Measurements from ENCODE around the gene ST3GAL2. TPM values are rescaled to one million over a fixed set of nuclear protein-coding genes. Genes with fewer than 3 reads are reported as not detected.

The ST3GAL2 gene
- polyA plus RNA-seq (ENCODE audit: insufficient read length in 3 of 3), result 10 to 100 TPM; 24.8 to 34.1 (median 27.4) TPM
- long read RNA-seq, donor 1, full-length matches to known transcripts, result 6 of 63 reads
- long read RNA-seq, donor 1, partial matches to known transcripts, result 57 of 63 reads
- long read RNA-seq, donor 1, other reads (novel, unspliced or antisense), result 0 of 63 reads
- long read RNA-seq, donor 2, full-length matches to known transcripts, result 4 of 4 reads
- long read RNA-seq, donor 2, partial matches to known transcripts, result 0 of 4 reads
- long read RNA-seq, donor 2, other reads (novel, unspliced or antisense), result 0 of 4 reads
- long read RNA-seq, donor 3, full-length matches to known transcripts, result 10 of 126 reads
- long read RNA-seq, donor 3, partial matches to known transcripts, result 75 of 126 reads
- long read RNA-seq, donor 3, other reads (novel, unspliced or antisense), result 41 of 126 reads
- long read RNA-seq, donor 4, full-length matches to known transcripts, result 3 of 3 reads
- long read RNA-seq, donor 4, partial matches to known transcripts, result 0 of 3 reads
- long read RNA-seq, donor 4, other reads (novel, unspliced or antisense), result 0 of 3 reads
- long read RNA-seq, donor 5, result 0 reads
- long read RNA-seq, donor 6, full-length matches to known transcripts, result 6 of 11 reads
- long read RNA-seq, donor 6, partial matches to known transcripts, result 5 of 11 reads
- long read RNA-seq, donor 6, other reads (novel, unspliced or antisense), result 0 of 11 reads
- long read RNA-seq, donor 7, full-length matches to known transcripts, result 7 of 53 reads
- long read RNA-seq, donor 7, partial matches to known transcripts, result 46 of 53 reads
- long read RNA-seq, donor 7, other reads (novel, unspliced or antisense), result 0 of 53 reads
- long read RNA-seq, donor 8, result 0 reads
- long read RNA-seq, donor 9, full-length matches to known transcripts, result 7 of 7 reads
- long read RNA-seq, donor 9, partial matches to known transcripts, result 0 of 7 reads
- long read RNA-seq, donor 9, other reads (novel, unspliced or antisense), result 0 of 7 reads
- long read RNA-seq, donor 10, full-length matches to known transcripts, result 5 of 5 reads
- long read RNA-seq, donor 10, partial matches to known transcripts, result 0 of 5 reads
- long read RNA-seq, donor 10, other reads (novel, unspliced or antisense), result 0 of 5 reads
- long read RNA-seq, donor 11, full-length matches to known transcripts, result 5 of 5 reads
- long read RNA-seq, donor 11, partial matches to known transcripts, result 0 of 5 reads
- long read RNA-seq, donor 11, other reads (novel, unspliced or antisense), result 0 of 5 reads
- long read RNA-seq, donor 12, full-length matches to known transcripts, result 1 of 1 reads
- long read RNA-seq, donor 12, partial matches to known transcripts, result 0 of 1 reads
- long read RNA-seq, donor 12, other reads (novel, unspliced or antisense), result 0 of 1 reads
- long read RNA-seq, donor 13, result 0 reads
- long read RNA-seq, donor 14, partial matches to known transcripts, result 0 of 1 reads
- long read RNA-seq, donor 14, other reads (novel, unspliced or antisense), result 0 of 1 reads
- long read RNA-seq, donor 15, full-length matches to known transcripts, result 2 of 2 reads
- long read RNA-seq, donor 15, partial matches to known transcripts, result 0 of 2 reads
- long read RNA-seq, donor 15, other reads (novel, unspliced or antisense), result 0 of 2 reads
- long read RNA-seq, donor 16, full-length matches to known transcripts, result 25 of 115 reads
- long read RNA-seq, donor 16, partial matches to known transcripts, result 90 of 115 reads
- long read RNA-seq, donor 16, other reads (novel, unspliced or antisense), result 0 of 115 reads

- DNase-seq (ENCODE audit: extremely low read depth in 1 of 11, low read depth in 9 of 11, low spot score in 4 of 11), result peak; percentile 84 to 96 (median 94)
Measured at GRCh38 chr16:70438969-70439862, at the start of gene ST3GAL2. ST3GAL2 (minus strand) TSS chr16:70439100; CDS start chr16:70398530, 40,570 bp downstream.

GRCh38 chr16:70484867-70485266 lies 46.0 kb upstream of the ST3GAL2 start:
- no peak for DNase-seq (ENCODE audit: extremely low read depth in 1 of 11, low read depth in 9 of 11, low spot score in 4 of 11)

- no peak for DNase-seq (ENCODE audit: extremely low read depth in 1 of 11, low read depth in 9 of 11, low spot score in 4 of 11)
Measured at GRCh38 chr16:70483426-70483825, 44.5 kb upstream of the ST3GAL2 start.

GRCh38 chr16:70482624-70483023 lies 43.7 kb upstream of the ST3GAL2 start:
- no peak for DNase-seq (ENCODE audit: extremely low read depth in 1 of 11, low read depth in 9 of 11, low spot score in 4 of 11)

GRCh38 chr16:70481929-70482536 lies 43.1 kb upstream of the ST3GAL2 start:
- no peak for DNase-seq (ENCODE audit: extremely low read depth in 1 of 11, low read depth in 9 of 11, low spot score in 4 of 11)

- no peak for DNase-seq (ENCODE audit: extremely low read depth in 1 of 11, low read depth in 9 of 11, low spot score in 4 of 11)
Measured at GRCh38 chr16:70480127-70481105, 41.5 kb upstream of the ST3GAL2 start.

- DNase-seq (ENCODE audit: extremely low read depth in 1 of 11, low read depth in 9 of 11, low spot score in 4 of 11), result no peak
Measured at GRCh38 chr16:70478912-70479341, 40.0 kb upstream of the ST3GAL2 start.

GRCh38 chr16:70478169-70478568 lies 39.3 kb upstream of the ST3GAL2 start:
- DNase-seq (ENCODE audit: extremely low read depth in 1 of 11, low read depth in 9 of 11, low spot score in 4 of 11), result no peak

GRCh38 chr16:70476272-70477020 lies 37.5 kb upstream of the ST3GAL2 start:
- no peak for DNase-seq (ENCODE audit: extremely low read depth in 1 of 11, low read depth in 9 of 11, low spot score in 4 of 11)

- no peak for DNase-seq (ENCODE audit: extremely low read depth in 1 of 11, low read depth in 9 of 11, low spot score in 4 of 11)
Measured at GRCh38 chr16:70475054-70475871, 36.4 kb upstream of the ST3GAL2 start.

- DNase-seq (ENCODE audit: extremely low read depth in 1 of 11, low read depth in 9 of 11, low spot score in 4 of 11), result no peak
Measured at GRCh38 chr16:70474320-70475053, 35.6 kb upstream of the ST3GAL2 start.

- no peak for DNase-seq (ENCODE audit: extremely low read depth in 1 of 11, low read depth in 9 of 11, low spot score in 4 of 11)
Measured at GRCh38 chr16:70473446-70474319, 34.8 kb upstream of the ST3GAL2 start.
